Panc1 (cell line): ENCODE results near the gene SLC25A13. TPM values are rescaled to one million over a fixed set of nuclear protein-coding genes. Genes with fewer than 3 reads are reported as not detected.

ENCODE experiments used
- ATAC-seq: fragments of 200-7000 bp; cut with Tn5 transposase; 2 replicates; pipeline ENCODE4 v1.9.1; 2020; ENCODE audit warnings: mild to moderate bottlenecking, moderate library complexity
- BruUV-seq: library from RNA; stranded (reverse); fragments of 400-500 nt; replicated peaks from 2 replicates; lab custom pipeline; 2021; lab: Mats Ljungman, UMichigan
- CTCF ChIA-PET: fragments of 300-600 bp; sonication (Branson Sonifier 250); formaldehyde crosslinking; loops from one replicate; lab custom pipeline; 2022; ENCODE audit warnings: antibody characterized with exemption; lab: Charles Lee
- POLR2A ChIA-PET: fragments of 300-600 bp; sonication (Branson Sonifier 250); formaldehyde crosslinking; loops from one replicate; lab custom pipeline; 2022; ENCODE audit warnings: antibody characterized with exemption; lab: Charles Lee
- DNase-seq: peaks from one replicate; pipeline ENCODE4 v3.0.0-alpha.2; 2010; ENCODE audit warnings: low read depth, low spot score
- H3K27ac ChIP-seq: 2 replicates; pipeline ENCODE4 v1.5.1; 2011; ENCODE audit warnings: mild to moderate bottlenecking, low read length, inconsistent platforms
- H3K27me3 ChIP-seq: fragments of 200-500 bp; sonication (Bioruptor generic); 2 replicates; pipeline ENCODE4 v1.6.0; 2014; ENCODE audit warnings: low read length, inconsistent platforms; ENCODE audit not compliant: control insufficient read depth, insufficient read depth
- H3K36me3 ChIP-seq: fragments of 200-500 bp; sonication (Bioruptor generic); 2 replicates; pipeline ENCODE4 v1.5.1; 2014; ENCODE audit warnings: inconsistent platforms, mild to moderate bottlenecking, low read length, moderate library complexity; ENCODE audit not compliant: control insufficient read depth, insufficient read depth
- H3K4me1 ChIP-seq: 2 replicates; pipeline ENCODE4 v1.5.1; 2011; ENCODE audit warnings: inconsistent platforms, mild to moderate bottlenecking, low read length, moderate library complexity; ENCODE audit not compliant: control insufficient read depth, insufficient read depth
- H3K4me3 ChIP-seq, 2 experiments: 2 replicates each; pipeline ENCODE4 v1.5.1; 2011 to 2012; ENCODE audit warnings: low read depth in 2 of 2, low read length in 2 of 2, mild to moderate bottlenecking in 2 of 2, inconsistent platforms in 1 of 2, moderate library complexity in 1 of 2
- H3K9me3 ChIP-seq: fragments of 200-500 bp; sonication (Bioruptor generic); 2 replicates; pipeline ENCODE4 v1.5.1; 2014; ENCODE audit warnings: low read depth, mild to moderate bottlenecking, inconsistent platforms, low read length, moderate library complexity; ENCODE audit not compliant: control insufficient read depth, insufficient read depth
- CTCF ChIP-seq: fragments of 450-650 bp; IDR thresholded peaks from 2 replicates; pipeline ENCODE4 v1.5.1; 2017; ENCODE audit warnings: mild to moderate bottlenecking
- POLR2AphosphoS5 ChIP-seq: IDR thresholded peaks from 2 replicates; pipeline ENCODE4 v1.6.1; 2012; ENCODE audit warnings: mild to moderate bottlenecking, low read depth, low read length, moderate library complexity
- REST ChIP-seq, 2 experiments: IDR thresholded peaks; 2 replicates each; pipeline ENCODE4 v1.6.1; 2011 to 2012; ENCODE audit warnings: low read depth in 2 of 2, control low read depth in 1 of 2, low read length in 1 of 2, mild to moderate bottlenecking in 1 of 2, moderate library complexity in 1 of 2; ENCODE audit not compliant: insufficient read depth in 1 of 2
- SIN3A ChIP-seq: IDR thresholded peaks from 2 replicates; pipeline ENCODE4 v1.6.1; 2012; ENCODE audit warnings: low read depth, mild to moderate bottlenecking, low read length, moderate library complexity, borderline replicate concordance; ENCODE audit not compliant: insufficient read depth
- TCF7L2 ChIP-seq: IDR thresholded peaks from 2 replicates; pipeline ENCODE4 v1.6.1; 2011; ENCODE audit warnings: mild to moderate bottlenecking, low read depth, low read length, inconsistent platforms
- in situ Hi-C: cut with HindIII; loops from 2 replicates; pipeline ENCODE4 v1.10.0; 2016; ENCODE audit warnings: low sequenced_read_pairs, low pct_unique_long_range_greater_than_20kb
- intact Hi-C: fragments of 100-400 bp; cut with micrococcal nuclease; formaldehyde crosslinking; loops from one replicate; pipeline ENCODE4 v1.10.0; 2022; ENCODE audit not compliant: unreplicated experiment
- total RNA-seq: library from RNA; stranded (reverse); gene quantifications from one replicate; pipeline ENCODE4 v1.2.1, GENCODE V29; 2021; ENCODE audit not compliant: unreplicated experiment

SLC25A13 gene
- total RNA-seq, 1 experiment from 2014 or later: 69.4 TPM

- in situ Hi-C loops: no loop called here
Observed at GRCh38 chr7:96342049-96342448, 20.2 kb upstream of the SLC25A13 start.

GRCh38 chr7:96337519-96337918 lies 15.6 kb upstream of the SLC25A13 start:
- TF ChIP-seq CTCF (no peak), POLR2AphosphoS5 (no peak), REST (IDR thresholded peaks at IDR 0.05; ENCODE audit: insufficient read depth in 1 of 2, low read depth in 2 of 2, low read length in 1 of 2) (no peak), TCF7L2 (no peak), SIN3A (no peak)
- Histone ChIP-seq H3K9me3 (no peaks in the 10 kb centered on the region), H3K36me3 (no peaks in the 10 kb centered on the region), H3K27ac (no peak overlapping the region), H3K4me3 (no peak overlapping the region), H3K4me1 (no peaks in the 10 kb centered on the region), H3K27me3 (peaks cover 4% of the 10 kb centered on the region)
- POLR2A ChIA-PET: no interaction called here
- intact Hi-C loops: no loop called here
- ATAC-seq (no peak), DNase-seq (no peak)
- in situ Hi-C loops: no loop called here
- CTCF ChIA-PET: no interaction called here
- BruUV-seq: no TSS peak

More at GRCh38 chr7:96342049-96342448, 20.2 kb upstream of the SLC25A13 start:
- Histone ChIP-seq H3K36me3 (no peaks in the 10 kb centered on the region), H3K4me3 (no peak overlapping the region), H3K9me3 (no peaks in the 10 kb centered on the region), H3K4me1 (no peaks in the 10 kb centered on the region), H3K27me3 (peaks cover 11% of the 10 kb centered on the region), H3K27ac (no peak overlapping the region)
- intact Hi-C loops: no loop called here
- ATAC-seq: no peak
- ChIA-PET POLR2A (no interaction called here), CTCF (no interaction called here)
- TF ChIP-seq SIN3A (no peak), TCF7L2 (no peak)
- no TSS peak for BruUV-seq
- DNase-seq: no peak

GRCh38 chr7:96332325-96332724 lies 10.4 kb upstream of the SLC25A13 start:
- intact Hi-C loops: no loop called here
- ATAC-seq (no peak), DNase-seq (no peak)
- in situ Hi-C loops: no loop called here
- CTCF ChIA-PET: no interaction called here
- no peak overlapping the region for H3K27ac ChIP-seq
- H3K9me3 ChIP-seq: no peaks in the 10 kb centered on the region
- POLR2A ChIA-PET: no interaction called here
- no peak overlapping the region for H3K4me3 ChIP-seq
- no peaks in the 10 kb centered on the region; the same call in 1 of the 2 replicates for H3K27me3 ChIP-seq
- BruUV-seq: no TSS peak
- no peaks in the 10 kb centered on the region for H3K36me3 ChIP-seq
- TF ChIP-seq POLR2AphosphoS5 (no peak), SIN3A (no peak)
- H3K4me1 ChIP-seq: no peaks in the 10 kb centered on the region
